Natural killer cell (primary cell): ENCODE measurements around the gene ALAS2. TPM values are rescaled to one million over a fixed set of nuclear protein-coding genes. Genes with fewer than 3 reads are reported as not detected.

Source experiments
- ATAC-seq, 3 donors: fragments of 150-1000 bp in 2 of 3; fragments of 200-7000 bp in 1 of 3; cut with Tn5 transposase; 1 replicate in 1 of 3; 2 replicates in 2 of 3; pipeline ENCODE4 v1.10.0; 2021; ENCODE audit warnings: mild to moderate bottlenecking in 2 of 3, moderate library complexity in 2 of 3
- DNase-seq, 2 donors: peaks; one replicate each; pipeline versions ENCODE4 v3.0.0 to v3.0.0-alpha.2; 2013 to 2021; ENCODE audit warnings: mixed read lengths in 1 of 2
- H3K27ac ChIP-seq: one replicate; pipeline ENCODE4 v1.5.1; 2013; ENCODE audit warnings: mild to moderate bottlenecking, low read length
- H3K27me3 ChIP-seq: one replicate; pipeline ENCODE4 v1.6.1; 2013; ENCODE audit warnings: low read length; ENCODE audit not compliant: control insufficient read depth, insufficient read depth
- H3K36me3 ChIP-seq: one replicate; pipeline ENCODE4 v1.6.1; 2013; ENCODE audit warnings: low read length; ENCODE audit not compliant: control insufficient read depth, insufficient read depth
- H3K4me1 ChIP-seq: one replicate; pipeline ENCODE4 v1.6.1; 2013; ENCODE audit warnings: low read length; ENCODE audit not compliant: control insufficient read depth, insufficient read depth
- H3K4me3 ChIP-seq: one replicate; pipeline ENCODE4 v1.5.1; 2013; ENCODE audit warnings: low read length
- H3K9me3 ChIP-seq: one replicate; pipeline ENCODE4 v1.6.1; 2013; ENCODE audit warnings: low read length; ENCODE audit not compliant: control insufficient read depth, insufficient read depth
- H3K27ac Mint-ChIP-seq, 2 donors: one replicate each; pipeline ENCODE4 v1.8.0; 2022; ENCODE audit warnings: mild to moderate bottlenecking in 2 of 2, mixed read lengths in 2 of 2, moderate library complexity in 1 of 2
- H3K27me3 Mint-ChIP-seq, 2 donors: one replicate each; pipeline ENCODE4 v1.8.0; 2022; ENCODE audit warnings: low read depth in 2 of 2, mixed read lengths in 2 of 2
- H3K36me3 Mint-ChIP-seq: one replicate; pipeline ENCODE4 v1.8.0; 2022; ENCODE audit warnings: mixed read lengths
- H3K4me1 Mint-ChIP-seq, 2 donors: one replicate each; pipeline ENCODE4 v1.8.0; 2022; ENCODE audit warnings: mixed read lengths in 2 of 2
- H3K4me3 Mint-ChIP-seq: one replicate; pipeline ENCODE4 v1.8.0; 2022; ENCODE audit warnings: mild to moderate bottlenecking, moderate library complexity, mixed read lengths
- H3K9me3 Mint-ChIP-seq, 2 donors: one replicate each; pipeline ENCODE4 v1.8.0; 2022; ENCODE audit warnings: mixed read lengths in 2 of 2
- WGBS: methylation state at CpG from one replicate; pipeline ENCODE4 v1.1.7; 2013; ENCODE audit warnings: missing lambda C conversion rate; ENCODE audit not compliant: insufficient coverage; 5-methylcytosine and 5-hydroxymethylcytosine counted together
- intact Hi-C: fragments of 100-400 bp; cut with micrococcal nuclease; formaldehyde crosslinking; loops from one replicate; pipeline ENCODE4 v1.14.2; 2022
- total RNA-seq, 4 donors: library from RNA; stranded (reverse); fragments of 120-200 nt in 1 of 4; gene quantifications; one replicate each; pipeline versions ENCODE4 v1.2.3 to v1.2.4, GENCODE V29; 2013 to 2022
- TF ChIP-seq, protein P1 (sequence below): fragments of 200-600 bp; IDR thresholded peaks from one replicate; pipeline ENCODE4 v1.8.0; 2022; ENCODE audit warnings: antibody characterized with exemption

The ALAS2 gene
- total RNA-seq, 3 donors from 2014 or later (not counting 1 experiment from before 2014, with no cell fraction given), result not detected

DNA sequence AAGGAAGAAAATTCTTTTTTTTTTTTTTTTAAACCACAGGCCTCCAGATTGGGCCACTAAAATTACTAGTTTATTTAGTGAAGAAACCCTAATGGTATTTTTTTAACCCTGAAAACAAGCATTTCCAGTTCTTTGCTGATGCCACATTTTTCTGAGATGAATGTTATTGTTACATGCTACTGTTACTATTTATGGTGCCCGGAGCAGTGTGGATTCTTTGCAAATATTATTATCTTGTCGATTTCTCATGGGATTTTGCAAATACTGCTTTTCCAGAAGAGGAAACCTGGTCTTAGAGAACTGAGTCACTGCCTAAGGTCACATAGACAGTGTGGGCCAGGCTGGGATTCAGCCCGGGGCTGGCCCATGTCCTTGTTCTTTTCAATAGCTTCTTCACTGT, 8.7 kb upstream of the ALAS2 start:
- H3K27ac ChIP-seq, result no peak overlapping the region
- DNase-seq (no peak), ATAC-seq (no peak)
- H3K36me3 ChIP-seq, result no peaks in the 10 kb centered on the region
- Mint-ChIP-seq H3K36me3 (no peaks in the 10 kb centered on the region), H3K9me3 (no peaks in the 10 kb centered on the region), H3K27ac (no peak overlapping the region), H3K27me3 (no peaks in the 10 kb centered on the region), H3K4me3 (no peak overlapping the region), H3K4me1 (no peaks in the 10 kb centered on the region)
- H3K4me1 ChIP-seq, result no peaks in the 10 kb centered on the region
- intact Hi-C loops, result no loop called here
- no peak overlapping the region for H3K4me3 ChIP-seq
- 85% methylated on average over 2 of the region's 3 CpGs for WGBS
- no peaks in the 10 kb centered on the region for H3K9me3 ChIP-seq
- no peaks in the 10 kb centered on the region for H3K27me3 ChIP-seq
- TF ChIP-seq, protein P1, sequence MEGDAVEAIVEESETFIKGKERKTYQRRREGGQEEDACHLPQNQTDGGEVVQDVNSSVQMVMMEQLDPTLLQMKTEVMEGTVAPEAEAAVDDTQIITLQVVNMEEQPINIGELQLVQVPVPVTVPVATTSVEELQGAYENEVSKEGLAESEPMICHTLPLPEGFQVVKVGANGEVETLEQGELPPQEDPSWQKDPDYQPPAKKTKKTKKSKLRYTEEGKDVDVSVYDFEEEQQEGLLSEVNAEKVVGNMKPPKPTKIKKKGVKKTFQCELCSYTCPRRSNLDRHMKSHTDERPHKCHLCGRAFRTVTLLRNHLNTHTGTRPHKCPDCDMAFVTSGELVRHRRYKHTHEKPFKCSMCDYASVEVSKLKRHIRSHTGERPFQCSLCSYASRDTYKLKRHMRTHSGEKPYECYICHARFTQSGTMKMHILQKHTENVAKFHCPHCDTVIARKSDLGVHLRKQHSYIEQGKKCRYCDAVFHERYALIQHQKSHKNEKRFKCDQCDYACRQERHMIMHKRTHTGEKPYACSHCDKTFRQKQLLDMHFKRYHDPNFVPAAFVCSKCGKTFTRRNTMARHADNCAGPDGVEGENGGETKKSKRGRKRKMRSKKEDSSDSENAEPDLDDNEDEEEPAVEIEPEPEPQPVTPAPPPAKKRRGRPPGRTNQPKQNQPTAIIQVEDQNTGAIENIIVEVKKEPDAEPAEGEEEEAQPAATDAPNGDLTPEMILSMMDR, result no peak

DNA sequence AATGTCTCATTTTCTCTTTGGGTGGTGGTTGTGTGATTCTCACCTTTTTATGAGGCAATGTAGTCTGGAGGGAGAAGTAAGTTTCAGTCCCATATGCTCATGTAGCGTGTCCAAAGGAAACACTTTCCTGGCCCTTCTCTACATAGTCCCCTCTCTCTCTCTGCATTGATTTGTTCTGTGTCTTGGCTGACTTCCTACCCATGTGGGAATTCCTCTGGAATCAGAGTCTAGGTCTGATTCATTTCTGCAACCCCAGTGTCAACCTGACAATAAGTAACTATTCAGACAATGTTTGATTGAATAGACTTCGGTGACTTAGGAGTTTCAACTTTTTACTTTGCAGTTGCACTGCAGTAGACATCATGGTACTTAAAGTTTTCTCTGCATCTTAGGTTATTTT, 2.7 kb upstream of the ALAS2 start:
- Histone ChIP-seq H3K4me1 (no peaks in the 10 kb centered on the region), H3K27me3 (no peaks in the 10 kb centered on the region), H3K9me3 (no peaks in the 10 kb centered on the region), H3K36me3 (no peaks in the 10 kb centered on the region), H3K27ac (no peak overlapping the region), H3K4me3 (no peak overlapping the region)
- WGBS, result 100% methylated on average over 1 of the region's 2 CpGs
- peaks cover 0 to 3% of the 10 kb centered on the region in 2 donors for H3K27me3 Mint-ChIP-seq
- intact Hi-C loops, result no loop called here
- no peak for DNase-seq
- TF ChIP-seq, protein P1, result no peak
- H3K9me3 Mint-ChIP-seq, result no peaks in the 10 kb centered on the region
- H3K27ac Mint-ChIP-seq, result no peak overlapping the region
- no peak overlapping the region for H3K4me3 Mint-ChIP-seq
- ATAC-seq, result no peak
- no peaks in the 10 kb centered on the region for H3K36me3 Mint-ChIP-seq
- H3K4me1 Mint-ChIP-seq, result no peaks in the 10 kb centered on the region

DNA sequence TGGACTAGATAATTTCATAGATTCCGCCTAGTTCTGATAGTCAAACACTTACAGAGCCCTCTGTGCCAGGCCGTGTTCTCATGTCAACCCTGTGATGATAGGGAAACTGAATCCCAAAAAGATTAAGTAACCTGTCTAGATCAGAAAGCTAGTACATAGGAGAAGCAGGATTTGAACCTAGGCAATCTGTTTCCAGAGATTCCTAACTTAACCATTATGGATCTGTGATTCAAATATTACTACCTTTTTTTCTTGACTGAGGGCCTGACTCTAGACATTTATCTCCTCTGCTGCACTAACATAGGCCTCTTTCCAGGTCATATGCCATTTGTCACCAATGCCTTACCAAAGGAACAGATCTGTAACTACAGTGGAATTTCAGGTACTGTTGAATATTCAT, 1.5 kb downstream of the ALAS2 start:
- Mint-ChIP-seq H3K9me3 (no peaks in the 10 kb centered on the region), H3K27me3 (peaks cover 3 to 10% of the 10 kb centered on the region in 2 donors), H3K4me1 (no peaks in the 10 kb centered on the region), H3K36me3 (no peaks in the 10 kb centered on the region), H3K27ac (no peak overlapping the region), H3K4me3 (no peak overlapping the region)
- ATAC-seq (no peak), DNase-seq (no peak)
- Histone ChIP-seq H3K4me3 (no peak overlapping the region), H3K27ac (no peak overlapping the region), H3K36me3 (no peaks in the 10 kb centered on the region), H3K27me3 (no peaks in the 10 kb centered on the region), H3K9me3 (no peaks in the 10 kb centered on the region), H3K4me1 (no peaks in the 10 kb centered on the region)
- TF ChIP-seq, protein P1, result no peak
- intact Hi-C loops, result no loop called here
- WGBS, result 100% methylated on average over 1 of the region's 2 CpGs

DNA sequence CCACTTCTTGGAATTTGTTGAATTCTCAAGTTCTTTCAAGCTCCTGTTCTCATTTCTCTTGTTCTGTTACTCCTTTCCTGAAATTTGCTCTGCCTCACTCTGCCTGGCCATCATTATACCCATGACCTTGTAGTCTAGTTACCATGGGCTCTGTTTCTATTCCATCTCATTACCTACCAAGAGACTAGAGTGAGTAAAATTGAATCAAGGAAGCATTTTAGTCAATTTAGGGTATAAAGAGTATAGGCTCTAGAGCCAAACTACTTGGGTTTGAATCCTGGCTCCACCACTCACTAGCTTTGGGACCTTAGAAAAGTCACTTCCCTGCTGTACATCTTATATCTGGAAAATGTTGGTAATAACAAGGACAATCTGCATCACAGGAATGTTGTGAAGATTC, 2.2 kb downstream of the ALAS2 start:
- ATAC-seq (no peak), DNase-seq (no peak)
- H3K4me3 Mint-ChIP-seq, result no peak overlapping the region
- Histone ChIP-seq H3K4me3 (no peak overlapping the region), H3K4me1 (no peaks in the 10 kb centered on the region), H3K36me3 (no peaks in the 10 kb centered on the region), H3K27me3 (no peaks in the 10 kb centered on the region), H3K9me3 (no peaks in the 10 kb centered on the region), H3K27ac (no peak overlapping the region)
- peaks cover 3 to 10% of the 10 kb centered on the region in 2 donors for H3K27me3 Mint-ChIP-seq
- H3K27ac Mint-ChIP-seq, result no peak overlapping the region
- intact Hi-C loops, result no loop called here
- TF ChIP-seq, protein P1, result no peak
- no peaks in the 10 kb centered on the region for H3K9me3 Mint-ChIP-seq
- no peaks in the 10 kb centered on the region for H3K36me3 Mint-ChIP-seq
- H3K4me1 Mint-ChIP-seq, result no peaks in the 10 kb centered on the region
